HCT116 (cell line): ENCODE results near the gene ENPP3. TPM values are rescaled to one million over a fixed set of nuclear protein-coding genes. Genes with fewer than 3 reads are reported as not detected.

ENCODE experiments used
- ATAC-seq: fragments of 200-7000 bp; cut with Tn5 transposase; 2 replicates; pipeline ENCODE4 v1.9.1; 2020; ENCODE audit warnings: mild to moderate bottlenecking, moderate library complexity
- BruUV-seq: library from RNA; stranded (reverse); fragments of 400-500 nt; replicated peaks from 2 replicates; lab custom pipeline; 2021; lab: Mats Ljungman, UMichigan
- CTCF ChIA-PET: fragments of 300-600 bp; sonication (Branson Sonifier 250); formaldehyde crosslinking; loops from one replicate; lab custom pipeline; 2021; ENCODE audit warnings: antibody characterized with exemption; lab: Charles Lee
- POLR2A ChIA-PET: fragments of 300-600, 350-600 bp; sonication (Branson Sonifier 250); formaldehyde crosslinking; loops from one replicate; lab custom pipeline; 2021; ENCODE audit warnings: antibody characterized with exemption; lab: Charles Lee
- RAD21 ChIA-PET, 2 experiments: fragments of 300-600 bp; sonication (Branson Sonifier 250); formaldehyde crosslinking; loops; one replicate each; lab custom pipeline; 2023; ENCODE audit warnings: low total read pairs in 2 of 2; ENCODE audit not compliant: uncharacterized antibody in 2 of 2, unreplicated experiment in 2 of 2, low non-redundant PET in 1 of 2; lab: Charles Lee
- DNase-seq: peaks from one replicate; pipeline ENCODE4 v3.0.0-alpha.2; 2010; ENCODE audit warnings: low read depth, low spot score
- H2AFZ ChIP-seq: fragments of 200-600 bp; shearing (Covaris generic), sonication (generic); 2 replicates; pipeline ENCODE4 v1.6.1; 2017; ENCODE audit warnings: low read depth, mixed run types, mixed read lengths, antibody characterized with exemption, low read length; ENCODE audit not compliant: poor library complexity, severe bottlenecking
- H3K27ac ChIP-seq: 2 replicates; pipeline ENCODE4 v1.5.1; 2012; ENCODE audit warnings: low read depth, low read length
- H3K27me3 ChIP-seq: fragments of 200-600 bp; sonication (generic); 2 replicates; pipeline ENCODE4 v1.6.1; 2016; ENCODE audit warnings: mixed run types, low read length, mixed read lengths; ENCODE audit not compliant: insufficient read depth
- H3K36me3 ChIP-seq, 2 experiments: fragments of 200-500 bp in 1 of 2; fragments of 200-600 bp in 1 of 2; sonication (Bioruptor generic) in 1 of 2; sonication (generic) in 1 of 2; 2 replicates each; pipeline versions ENCODE4 v1.5.1 to v1.6.1; 2014 to 2016; ENCODE audit warnings: low read length in 2 of 2, inconsistent platforms in 1 of 2, mixed read lengths in 1 of 2, mixed run types in 1 of 2; ENCODE audit not compliant: insufficient read depth in 2 of 2, control insufficient read depth in 1 of 2
- H3K4me1 ChIP-seq, 2 experiments: fragments of 200-600 bp in 1 of 2; sonication (generic) in 1 of 2; 2 replicates each; pipeline versions ENCODE4 v1.5.1 to v1.6.1; 2012 to 2017; ENCODE audit warnings: low read length in 2 of 2, inconsistent platforms in 1 of 2, mild to moderate bottlenecking in 1 of 2, mixed read lengths in 1 of 2, mixed run types in 1 of 2, moderate library complexity in 1 of 2; ENCODE audit not compliant: insufficient read depth in 2 of 2, control insufficient read depth in 1 of 2
- H3K4me2 ChIP-seq: fragments of 200-600 bp; sonication (generic); 2 replicates; pipeline ENCODE4 v1.6.1; 2017; ENCODE audit warnings: mixed run types, low read length, mixed read lengths
- H3K4me3 ChIP-seq, 2 experiments: fragments of 200-600 bp in 1 of 2; sonication (generic) in 1 of 2; replicated peaks in 1 of 2; 2 replicates each; pipeline ENCODE4 v1.5.1; 2011 to 2016; ENCODE audit warnings: low read length in 2 of 2, control low read depth in 1 of 2, low read depth in 1 of 2, mild to moderate bottlenecking in 1 of 2, mixed read lengths in 1 of 2, mixed run types in 1 of 2
- H3K79me2 ChIP-seq: fragments of 200-600 bp; sonication (generic); 2 replicates; pipeline ENCODE4 v1.6.1; 2017; ENCODE audit warnings: mild to moderate bottlenecking, mixed run types, low read length, moderate library complexity, mixed read lengths; ENCODE audit not compliant: insufficient read depth
- H3K9ac ChIP-seq: fragments of 200-600 bp; sonication (generic); 2 replicates; pipeline ENCODE4 v1.6.1; 2016; ENCODE audit warnings: low read length, mixed read lengths
- H3K9me2 ChIP-seq: fragments of 200-600 bp; sonication (generic), shearing (Covaris generic); 2 replicates; pipeline ENCODE4 v1.6.1; 2017; ENCODE audit warnings: mixed run types, mild to moderate bottlenecking, moderate library complexity; ENCODE audit not compliant: insufficient read depth
- H3K9me3 ChIP-seq, 2 experiments: fragments of 200-500 bp in 1 of 2; fragments of 200-600 bp in 1 of 2; sonication (Bioruptor generic) in 1 of 2; sonication (generic) in 1 of 2; 2 replicates each; pipeline ENCODE4 v1.6.1; 2014 to 2017; ENCODE audit warnings: low read length in 2 of 2, mixed read lengths in 2 of 2, inconsistent platforms in 1 of 2, low read depth in 1 of 2, mild to moderate bottlenecking in 1 of 2, mixed run types in 1 of 2, moderate library complexity in 1 of 2; ENCODE audit not compliant: control insufficient read depth in 1 of 2, insufficient read depth in 1 of 2
- H4K20me1 ChIP-seq: fragments of 200-600 bp; sonication (generic), shearing (Covaris generic); 2 replicates; pipeline ENCODE4 v1.6.1; 2017; ENCODE audit warnings: mixed run types, mild to moderate bottlenecking, moderate library complexity; ENCODE audit not compliant: insufficient read depth
- CBX3 ChIP-seq: IDR thresholded peaks from 2 replicates; pipeline ENCODE4 v1.6.1; 2012; ENCODE audit warnings: low read depth
- EGR1 ChIP-seq: IDR thresholded peaks from 2 replicates; pipeline ENCODE4 v1.6.1; 2012; ENCODE audit warnings: low read depth
- ELF1 ChIP-seq: IDR thresholded peaks from 2 replicates; pipeline ENCODE4 v1.6.1; 2012; ENCODE audit warnings: low read depth, borderline replicate concordance
- EZH2 ChIP-seq: fragments of 200-600 bp; sonication (generic); IDR thresholded peaks from 2 replicates; pipeline ENCODE4 v1.6.1; 2017; ENCODE audit warnings: antibody characterized with exemption, mixed run types
- JUND ChIP-seq: IDR thresholded peaks from 2 replicates; pipeline ENCODE4 v1.6.1; 2012
- POLR2AphosphoS5 ChIP-seq: IDR thresholded peaks from 2 replicates; pipeline ENCODE4 v1.6.1; 2011; ENCODE audit warnings: mild to moderate bottlenecking, low read depth, low read length, moderate library complexity
- RAD21 ChIP-seq: IDR thresholded peaks from 2 replicates; pipeline ENCODE4 v1.6.1; 2012; ENCODE audit warnings: low read depth, mild to moderate bottlenecking
- SIN3A ChIP-seq: IDR thresholded peaks from 2 replicates; pipeline ENCODE4 v1.6.1; 2012; ENCODE audit warnings: low read depth
- SRF ChIP-seq: IDR thresholded peaks from 2 replicates; pipeline ENCODE4 v1.6.1; 2012; ENCODE audit warnings: low read depth
- TCF7L2 ChIP-seq: IDR thresholded peaks from 2 replicates; pipeline ENCODE4 v1.7.0; 2011; ENCODE audit warnings: borderline replicate concordance, inconsistent platforms; ENCODE audit not compliant: insufficient read depth, insufficient read length; ENCODE audit errors: extremely low read depth
- YY1 ChIP-seq: IDR thresholded peaks from 2 replicates; pipeline ENCODE4 v1.6.1; 2011; ENCODE audit warnings: low read length, low read depth, moderate library complexity, mild to moderate bottlenecking; ENCODE audit not compliant: insufficient replicate concordance; ENCODE audit errors: extremely low read depth
- ZFX ChIP-seq: fragments of 450-650 bp; IDR thresholded peaks from 2 replicates; pipeline ENCODE4 v1.6.1; 2017
- intact Hi-C: fragments of 100-400 bp; cut with micrococcal nuclease; formaldehyde crosslinking; loops from 2 replicates; pipeline ENCODE4 v1.10.0; 2022
- total RNA-seq: library from RNA; stranded (reverse); gene quantifications from one replicate; pipeline ENCODE4 v1.2.1, GENCODE V29; 2021; ENCODE audit not compliant: unreplicated experiment
- TF ChIP-seq, protein P1 (sequence below): IDR thresholded peaks from 2 replicates; pipeline ENCODE4 v1.6.1; 2011; ENCODE audit warnings: mild to moderate bottlenecking, low read length, moderate library complexity; ENCODE audit not compliant: insufficient replicate concordance; ENCODE audit errors: extremely low read depth
- TF ChIP-seq, protein P2 (sequence below): IDR thresholded peaks from 2 replicates; pipeline ENCODE4 v1.6.1; 2012
- TF ChIP-seq, protein P3 (sequence below), 3 experiments: fragments of 200-600 bp in 1 of 3; sonication (generic) in 1 of 3; IDR thresholded peaks in 2 of 3; conservative IDR thresholded peaks in 1 of 3; 2 replicates each; pipeline ENCODE4 v1.5.1; 2012 to 2017; ENCODE audit warnings: low read depth in 2 of 3, low read length in 2 of 3, antibody characterized with exemption in 1 of 3, borderline replicate concordance in 1 of 3, control low read depth in 1 of 3, mild to moderate bottlenecking in 1 of 3, mixed read lengths in 1 of 3, mixed run types in 1 of 3, moderate library complexity in 1 of 3; ENCODE audit not compliant: insufficient read depth in 1 of 3

The ENPP3 gene
- total RNA-seq, 1 experiment from 2014 or later = 0.15 TPM

DNA sequence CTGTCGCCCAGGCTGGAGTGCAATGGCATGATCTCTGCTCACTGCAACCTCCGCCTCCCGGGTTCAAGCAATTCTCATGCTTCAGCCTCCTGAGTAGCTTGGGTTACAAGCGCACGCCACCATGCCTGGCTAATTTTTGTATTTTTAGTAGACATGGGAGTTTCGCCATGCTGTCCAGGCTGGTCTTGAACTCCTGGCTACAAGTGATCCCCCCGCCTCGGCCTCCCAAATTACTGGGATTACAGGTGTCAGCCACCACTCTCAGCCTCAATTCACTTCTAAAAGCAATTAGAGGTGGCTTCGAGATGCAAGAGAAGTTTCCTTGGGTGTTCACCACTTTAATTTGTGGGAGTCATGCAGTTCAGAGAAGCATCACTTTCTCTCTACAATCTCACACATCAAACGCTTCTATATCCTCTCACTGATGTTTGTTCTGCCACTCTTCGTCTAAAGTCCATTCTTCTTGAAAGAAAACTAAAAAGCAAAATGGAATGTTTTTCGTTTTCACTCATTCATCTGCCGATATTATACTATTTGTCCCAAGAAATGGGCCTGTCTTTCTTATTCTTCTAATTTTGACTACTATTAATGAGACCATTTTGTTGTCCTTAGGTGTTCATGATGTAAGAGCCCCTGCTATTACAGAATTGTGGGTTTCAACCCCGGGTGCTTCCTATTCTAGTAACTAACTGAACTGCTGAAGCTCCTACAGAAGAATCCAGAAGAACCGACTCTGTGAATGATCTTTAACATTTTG, 132.5 kb downstream of the ENPP3 start:
- Histone ChIP-seq H3K4me3 (no peak overlapping the region), H3K27me3 (no peaks in the 10 kb centered on the region), H3K4me2 (no peak overlapping the region), H3K27ac (no peak overlapping the region), H2AFZ (no peak overlapping the region), H3K9me3 (no peaks in the 10 kb centered on the region), H3K9me2 (no peaks in the 10 kb centered on the region), H3K36me3 (no peaks in the 10 kb centered on the region), H3K4me1 (no peaks in the 10 kb centered on the region), H3K9ac (no peak overlapping the region), H3K79me2 (no peaks in the 10 kb centered on the region), H4K20me1 (no peaks in the 10 kb centered on the region)
- BruUV-seq = no TSS peak
- TF ChIP-seq, protein P1, sequence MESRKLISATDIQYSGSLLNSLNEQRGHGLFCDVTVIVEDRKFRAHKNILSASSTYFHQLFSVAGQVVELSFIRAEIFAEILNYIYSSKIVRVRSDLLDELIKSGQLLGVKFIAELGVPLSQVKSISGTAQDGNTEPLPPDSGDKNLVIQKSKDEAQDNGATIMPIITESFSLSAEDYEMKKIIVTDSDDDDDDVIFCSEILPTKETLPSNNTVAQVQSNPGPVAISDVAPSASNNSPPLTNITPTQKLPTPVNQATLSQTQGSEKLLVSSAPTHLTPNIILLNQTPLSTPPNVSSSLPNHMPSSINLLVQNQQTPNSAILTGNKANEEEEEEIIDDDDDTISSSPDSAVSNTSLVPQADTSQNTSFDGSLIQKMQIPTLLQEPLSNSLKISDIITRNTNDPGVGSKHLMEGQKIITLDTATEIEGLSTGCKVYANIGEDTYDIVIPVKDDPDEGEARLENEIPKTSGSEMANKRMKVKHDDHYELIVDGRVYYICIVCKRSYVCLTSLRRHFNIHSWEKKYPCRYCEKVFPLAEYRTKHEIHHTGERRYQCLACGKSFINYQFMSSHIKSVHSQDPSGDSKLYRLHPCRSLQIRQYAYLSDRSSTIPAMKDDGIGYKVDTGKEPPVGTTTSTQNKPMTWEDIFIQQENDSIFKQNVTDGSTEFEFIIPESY = no peak
- TF ChIP-seq ZFX (no peak), EGR1 (no peak), ELF1 (no peak), EZH2 (no peak), JUND (no peak), SIN3A (no peak), YY1 (no peak), POLR2AphosphoS5 (no peak), RAD21 (no peak), TCF7L2 (no peak), SRF (no peak), CBX3 (no peak)
- TF ChIP-seq, protein P2, sequence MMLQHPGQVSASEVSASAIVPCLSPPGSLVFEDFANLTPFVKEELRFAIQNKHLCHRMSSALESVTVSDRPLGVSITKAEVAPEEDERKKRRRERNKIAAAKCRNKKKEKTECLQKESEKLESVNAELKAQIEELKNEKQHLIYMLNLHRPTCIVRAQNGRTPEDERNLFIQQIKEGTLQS = no peak
- TF ChIP-seq, protein P3, sequence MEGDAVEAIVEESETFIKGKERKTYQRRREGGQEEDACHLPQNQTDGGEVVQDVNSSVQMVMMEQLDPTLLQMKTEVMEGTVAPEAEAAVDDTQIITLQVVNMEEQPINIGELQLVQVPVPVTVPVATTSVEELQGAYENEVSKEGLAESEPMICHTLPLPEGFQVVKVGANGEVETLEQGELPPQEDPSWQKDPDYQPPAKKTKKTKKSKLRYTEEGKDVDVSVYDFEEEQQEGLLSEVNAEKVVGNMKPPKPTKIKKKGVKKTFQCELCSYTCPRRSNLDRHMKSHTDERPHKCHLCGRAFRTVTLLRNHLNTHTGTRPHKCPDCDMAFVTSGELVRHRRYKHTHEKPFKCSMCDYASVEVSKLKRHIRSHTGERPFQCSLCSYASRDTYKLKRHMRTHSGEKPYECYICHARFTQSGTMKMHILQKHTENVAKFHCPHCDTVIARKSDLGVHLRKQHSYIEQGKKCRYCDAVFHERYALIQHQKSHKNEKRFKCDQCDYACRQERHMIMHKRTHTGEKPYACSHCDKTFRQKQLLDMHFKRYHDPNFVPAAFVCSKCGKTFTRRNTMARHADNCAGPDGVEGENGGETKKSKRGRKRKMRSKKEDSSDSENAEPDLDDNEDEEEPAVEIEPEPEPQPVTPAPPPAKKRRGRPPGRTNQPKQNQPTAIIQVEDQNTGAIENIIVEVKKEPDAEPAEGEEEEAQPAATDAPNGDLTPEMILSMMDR (IDR thresholded peaks at IDR 0.05 in 2 of 3, conservative IDR thresholded peaks at IDR 0.05 in 1 of 3; ENCODE audit: borderline replicate concordance in 1 of 3, insufficient read depth in 1 of 3, low read depth in 2 of 3, low read length in 2 of 3) = no peak
- RAD21 ChIA-PET = no interaction called here
- POLR2A ChIA-PET = no interaction called here
- DNase-seq (no peak), ATAC-seq (no peak)
- intact Hi-C loops = no loop called here
- CTCF ChIA-PET = no interaction called here
